T-helper 2 cell (primary cell): ENCODE data around the gene ZMIZ1.
A peak's percentile ranks its signal among the peaks of the same experiment; 100 is the strongest.

Source experiments
- DNase-seq, 5 experiments: peaks; one replicate each; pipeline versions ENCODE4 v3.0.0 to v3.0.0-alpha.2; 2012 to 2022

Gene ZMIZ1

DNA sequence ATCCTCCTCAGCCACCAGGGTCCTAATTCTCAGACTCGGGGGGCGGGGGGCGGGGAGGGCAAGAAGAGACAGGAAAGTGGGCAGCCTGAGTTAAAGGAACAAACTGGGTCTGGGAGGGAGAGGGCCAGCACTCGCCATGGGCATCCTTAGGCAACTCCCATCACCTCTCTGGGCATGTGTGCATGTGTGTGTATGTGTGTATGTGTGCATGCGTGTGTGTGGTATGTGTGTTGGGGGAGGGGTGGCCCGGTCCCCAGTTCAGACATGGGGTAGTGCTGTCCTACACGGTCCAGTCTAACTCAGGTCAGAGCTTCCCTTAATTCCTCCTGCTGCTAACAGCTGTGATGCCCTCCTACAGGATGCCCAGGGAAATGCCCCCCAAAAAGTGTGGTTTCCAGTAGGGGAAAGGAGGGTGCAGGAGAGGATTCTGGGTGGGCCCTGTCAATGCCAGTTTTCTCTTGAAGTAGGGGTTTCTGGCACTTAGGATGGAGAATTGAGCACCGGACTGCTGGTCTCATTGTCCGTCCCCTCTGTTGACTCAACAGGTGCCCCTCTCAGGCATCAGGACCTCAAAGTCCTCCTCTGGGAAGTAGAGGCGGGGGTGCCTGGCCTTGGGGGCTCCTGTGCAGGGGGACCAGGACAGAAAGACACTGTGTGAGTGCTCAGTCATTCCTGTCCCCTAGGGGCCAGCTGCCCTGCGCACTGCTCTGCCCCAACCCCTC is 15.1 kb upstream of the ZMIZ1 start:
- DNase-seq, result no peak

DNA sequence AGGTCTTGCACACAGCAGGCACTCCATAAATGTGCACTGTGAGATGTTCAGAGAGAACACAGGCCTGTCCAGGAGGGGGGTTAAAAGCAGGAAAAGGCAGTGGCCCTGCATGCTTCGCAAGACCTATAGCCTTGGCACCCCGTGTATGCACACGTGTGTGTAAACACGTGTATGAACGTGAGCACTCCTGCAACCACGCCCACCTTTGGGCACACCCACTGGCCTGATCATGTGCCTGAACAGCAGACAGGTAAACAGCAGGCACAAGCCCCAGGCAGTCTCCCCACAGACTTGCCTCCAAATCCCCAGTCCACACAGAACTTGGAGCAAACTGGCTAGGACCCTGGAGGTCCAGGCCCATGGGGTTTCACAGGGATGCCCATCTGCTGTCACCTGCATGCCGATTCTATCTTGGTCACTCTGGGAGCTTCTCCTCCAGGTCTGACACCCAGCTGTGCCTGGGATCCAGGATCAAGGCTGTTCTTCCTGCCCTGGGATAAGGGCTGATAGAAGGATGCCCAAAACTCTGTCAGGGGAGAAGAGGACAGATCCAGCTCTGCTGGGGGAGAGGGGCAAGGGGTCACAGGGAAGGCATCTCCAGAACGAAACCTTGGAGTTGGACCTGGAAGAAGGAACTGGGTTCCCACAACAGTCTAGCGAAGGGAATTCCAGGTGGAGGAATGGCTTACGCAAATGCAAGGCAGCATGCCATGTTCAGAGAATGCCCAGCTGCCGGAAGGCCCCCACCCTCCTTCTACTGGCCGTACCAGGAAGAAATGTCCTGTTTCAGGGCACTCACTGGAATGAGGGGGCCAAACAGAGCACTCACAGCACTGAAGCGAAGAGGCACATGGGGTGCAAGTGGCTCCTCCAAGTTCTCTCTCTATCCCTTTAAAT is 14.3 kb upstream of the ZMIZ1 start:
- no peak for DNase-seq

DNA sequence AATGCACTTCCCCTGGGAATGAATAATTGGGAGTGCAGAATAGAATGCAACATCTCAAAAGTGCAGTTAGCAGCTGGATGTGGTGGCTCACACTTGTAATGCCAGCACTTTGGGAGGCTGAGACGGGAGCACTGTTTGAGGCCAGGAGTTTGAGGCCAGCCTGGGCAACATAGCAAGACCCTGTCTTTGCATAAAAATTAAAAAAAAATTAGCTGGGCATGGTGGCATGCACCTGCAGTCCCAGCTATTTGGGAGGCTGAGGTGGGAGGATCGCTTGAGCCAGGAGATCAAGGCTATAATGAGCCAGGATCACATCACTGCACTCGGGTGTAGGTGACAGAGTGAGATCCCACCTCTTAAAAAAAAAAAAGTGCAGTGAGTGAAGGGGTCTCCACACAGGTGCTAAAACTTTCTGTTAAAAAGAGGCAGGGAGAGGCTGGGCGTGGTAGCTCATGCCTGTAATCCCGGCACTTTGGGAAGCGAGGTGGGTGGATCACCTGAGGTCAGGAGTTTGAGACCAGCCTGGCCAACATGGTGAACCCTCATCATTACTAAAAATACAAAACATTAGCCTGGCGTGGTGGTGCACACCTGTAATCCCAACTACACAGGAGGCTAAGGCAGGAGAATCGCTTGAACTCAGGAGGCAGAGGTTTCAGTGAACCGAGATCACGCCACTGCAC is 13.5 kb upstream of the ZMIZ1 start:
- no peak for DNase-seq

DNA sequence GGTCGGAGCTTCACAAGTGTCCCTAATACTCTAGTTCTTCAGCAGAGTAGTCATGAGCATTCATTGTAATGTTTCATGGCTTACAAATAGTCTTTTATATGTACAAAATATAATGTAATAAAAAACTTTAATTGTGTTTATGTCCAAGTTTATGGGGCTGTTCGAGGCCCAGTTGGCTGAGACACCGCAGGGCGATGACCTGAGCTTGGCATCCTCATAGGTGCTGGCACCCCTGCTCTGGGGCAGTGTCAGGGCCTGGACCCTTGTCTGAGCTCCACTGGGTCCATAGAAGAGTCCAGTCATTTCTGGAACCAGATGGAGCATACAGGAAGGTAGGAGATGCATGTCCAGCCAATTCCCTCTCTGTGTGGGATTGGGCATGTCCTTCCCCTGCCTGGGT is 12.9 kb upstream of the ZMIZ1 start:
- no peak for DNase-seq

DNA sequence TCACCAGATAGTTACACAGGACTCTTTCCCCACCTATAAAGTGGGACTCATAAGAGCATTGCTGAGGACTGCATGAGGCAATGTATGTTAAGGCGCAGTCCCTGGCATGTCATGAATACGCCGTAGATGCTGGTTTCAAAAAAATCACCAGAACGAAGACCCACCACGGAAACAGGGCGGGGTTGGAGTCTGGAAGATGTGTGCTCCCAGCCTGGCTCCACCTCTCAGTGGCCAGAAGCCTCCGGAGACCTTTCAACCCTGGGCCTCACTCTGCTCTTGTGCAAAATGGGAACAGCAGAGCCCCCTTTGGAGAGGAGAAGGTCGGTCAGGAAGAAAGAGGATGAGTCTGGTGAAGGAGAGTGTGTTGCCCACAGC is 12.4 kb upstream of the ZMIZ1 start:
- DNase-seq, result no peak

DNA sequence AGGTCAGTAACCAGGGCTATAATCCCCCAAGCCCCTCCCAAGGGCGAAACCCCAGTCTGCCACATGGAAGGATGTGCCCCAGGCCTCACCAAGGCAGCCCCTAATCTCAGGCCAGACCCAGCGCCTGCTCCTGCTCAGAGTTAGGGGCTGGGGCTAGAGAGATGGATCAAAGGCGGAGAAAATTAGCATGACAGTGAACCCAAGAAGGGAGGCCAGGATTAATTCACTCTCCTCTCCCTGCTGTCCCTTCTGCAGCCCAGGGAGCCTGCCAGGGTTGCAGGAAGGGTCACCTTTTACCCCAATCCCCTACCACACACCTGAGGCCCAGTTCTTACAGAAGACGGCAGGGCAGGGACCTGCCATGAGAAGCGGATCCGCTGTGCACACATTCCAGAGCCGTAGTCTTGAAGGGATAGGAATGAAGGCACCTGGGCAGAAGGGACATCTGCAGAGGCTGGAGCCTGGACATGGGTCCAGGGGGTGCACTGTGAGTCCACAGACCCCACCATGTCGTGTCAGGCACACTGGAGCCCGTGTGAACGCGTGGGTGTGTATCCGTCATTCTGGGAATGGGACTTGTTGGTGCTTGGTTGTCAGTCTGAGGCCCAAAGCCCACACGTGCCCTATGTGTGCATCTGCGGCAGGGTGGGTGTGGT is 11.9 kb upstream of the ZMIZ1 start:
- no peak for DNase-seq

DNA sequence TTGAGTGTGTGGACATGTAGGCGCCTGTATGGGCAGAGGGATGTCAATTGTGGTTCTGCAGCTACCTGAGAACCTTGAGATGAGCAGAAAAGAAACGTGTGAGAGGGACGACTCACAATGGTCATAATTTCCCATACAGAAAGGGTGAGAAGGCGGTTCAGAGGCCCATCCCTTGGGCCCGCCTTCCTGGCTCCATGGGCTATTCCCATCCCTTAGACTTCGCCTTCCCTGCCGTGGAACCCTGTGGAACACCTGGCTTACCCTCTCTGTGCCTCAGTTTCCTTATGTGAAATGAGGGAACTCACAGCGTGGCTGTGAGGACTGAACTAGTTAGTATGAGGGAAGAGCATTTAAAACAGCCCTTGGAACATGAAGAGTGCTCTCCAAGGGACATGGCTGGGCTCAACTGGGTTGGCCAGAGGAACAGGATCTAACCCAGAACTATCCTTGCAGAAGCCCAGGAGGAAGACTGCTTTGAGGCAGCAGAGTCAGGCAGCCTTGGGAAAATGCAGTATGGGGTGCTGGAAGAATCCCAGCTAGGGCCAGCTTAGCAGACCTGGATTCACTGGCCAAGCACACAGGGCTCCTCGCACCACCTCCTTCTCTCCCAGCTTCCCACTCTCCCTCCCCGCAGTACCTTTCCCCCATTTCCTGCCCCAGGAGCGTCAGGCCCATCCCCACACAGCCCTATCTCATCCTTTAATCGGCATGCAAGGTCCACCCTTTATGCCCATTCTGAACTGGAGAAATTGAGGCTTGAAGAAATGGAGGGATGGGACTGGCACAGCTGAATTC is 11.1 kb upstream of the ZMIZ1 start:
- no peak for DNase-seq

DNA sequence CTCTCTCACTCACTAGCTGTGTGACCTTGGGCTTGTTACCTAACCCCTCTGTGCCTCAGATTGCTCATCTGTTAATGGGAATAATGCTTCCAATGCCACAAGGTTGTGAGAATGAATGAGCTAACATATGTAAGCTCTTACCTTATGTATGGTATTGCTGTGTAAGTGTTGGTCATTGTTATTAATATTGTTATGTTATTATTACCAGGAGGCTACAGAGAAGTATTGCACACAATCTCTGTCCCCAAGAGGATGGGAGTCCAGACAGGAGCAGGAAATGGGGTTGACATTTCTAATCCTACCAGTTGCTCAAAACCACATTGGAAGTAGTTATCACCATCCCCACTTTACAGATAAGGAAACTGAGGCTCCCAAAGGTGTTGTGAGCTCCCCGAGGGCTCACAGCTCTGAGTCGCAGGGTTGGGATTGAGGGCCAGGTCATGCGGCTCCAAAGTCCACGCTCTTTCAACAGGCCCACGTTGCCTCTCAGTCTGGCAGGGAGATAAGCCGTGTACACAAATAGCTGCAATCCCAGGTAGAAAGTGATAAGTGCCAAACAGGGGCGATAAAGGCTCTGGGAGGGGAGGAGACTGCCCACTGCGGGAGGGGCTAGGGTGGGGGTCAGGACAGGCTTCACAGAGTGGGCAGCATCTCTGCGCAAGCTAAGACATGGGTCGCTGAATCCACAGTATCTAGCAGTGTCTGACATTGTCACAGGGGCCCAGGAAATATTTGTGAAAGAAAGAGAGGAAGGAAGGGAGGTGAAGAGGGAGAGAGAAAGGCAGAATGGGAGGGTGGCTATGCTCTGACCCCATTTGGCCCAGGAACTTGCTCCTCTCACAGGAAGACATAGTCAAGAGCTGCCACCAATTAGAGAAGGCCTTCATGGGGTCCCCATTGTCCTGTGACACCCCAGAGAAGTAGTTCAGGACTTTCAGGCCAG is 9.6 kb upstream of the ZMIZ1 start:
- DNase-seq, result no peak

DNA sequence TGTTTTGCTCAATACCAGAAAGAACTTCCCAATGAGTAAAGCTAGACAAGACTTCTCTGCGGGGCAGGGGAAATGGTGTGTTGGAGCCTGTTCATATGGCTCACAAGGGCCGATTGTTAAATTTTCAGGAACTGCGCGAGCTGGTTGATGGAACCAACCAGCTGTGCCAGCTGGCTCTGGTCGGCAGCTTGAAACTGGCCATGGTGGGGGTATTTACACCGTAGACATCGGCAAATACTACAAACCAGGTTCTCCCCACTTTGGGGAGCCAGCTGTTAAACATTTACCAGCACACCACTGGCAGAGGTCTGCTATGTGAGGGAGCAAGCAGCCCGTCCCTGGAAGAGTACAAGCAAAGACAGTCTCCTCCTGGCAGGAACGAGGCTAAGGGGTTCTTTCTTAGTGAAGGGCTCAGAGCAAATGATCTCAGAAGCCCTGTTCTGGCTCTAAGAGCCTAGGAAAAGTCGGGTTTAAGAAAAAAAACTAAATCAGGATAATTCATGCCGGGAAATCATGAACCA is 8.8 kb upstream of the ZMIZ1 start:
- DNase-seq, result no peak

DNA sequence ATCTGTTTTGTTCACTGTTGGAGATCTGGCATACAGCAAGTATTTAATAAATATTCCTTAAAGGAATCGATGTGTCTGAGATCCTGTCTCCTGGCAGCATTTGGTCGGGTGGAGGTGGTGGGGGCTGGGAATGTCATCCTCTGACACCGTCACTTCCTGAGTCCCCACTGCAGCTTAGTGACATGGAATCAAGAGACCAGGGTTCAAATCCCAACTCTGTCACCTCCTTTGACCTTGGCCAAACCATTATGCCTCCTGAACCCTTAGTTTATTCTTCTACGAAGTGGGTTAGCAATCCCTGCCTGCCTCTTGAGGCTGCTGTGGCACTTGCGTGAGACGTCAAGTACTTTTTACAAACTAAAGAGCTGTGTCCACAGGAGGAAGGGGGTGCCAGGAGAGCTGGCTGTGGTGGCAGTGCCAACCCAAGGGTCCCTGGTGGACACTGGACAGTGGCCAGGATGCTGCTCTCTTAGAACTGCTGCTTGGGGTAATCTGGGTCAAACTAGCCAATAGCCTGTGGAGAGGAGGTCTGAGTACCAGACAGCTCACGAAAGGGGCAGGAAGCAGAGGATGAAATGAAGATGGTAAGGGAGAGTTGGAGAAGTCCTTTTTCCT is 8.0 kb upstream of the ZMIZ1 start:
- DNase-seq, result no peak

DNA sequence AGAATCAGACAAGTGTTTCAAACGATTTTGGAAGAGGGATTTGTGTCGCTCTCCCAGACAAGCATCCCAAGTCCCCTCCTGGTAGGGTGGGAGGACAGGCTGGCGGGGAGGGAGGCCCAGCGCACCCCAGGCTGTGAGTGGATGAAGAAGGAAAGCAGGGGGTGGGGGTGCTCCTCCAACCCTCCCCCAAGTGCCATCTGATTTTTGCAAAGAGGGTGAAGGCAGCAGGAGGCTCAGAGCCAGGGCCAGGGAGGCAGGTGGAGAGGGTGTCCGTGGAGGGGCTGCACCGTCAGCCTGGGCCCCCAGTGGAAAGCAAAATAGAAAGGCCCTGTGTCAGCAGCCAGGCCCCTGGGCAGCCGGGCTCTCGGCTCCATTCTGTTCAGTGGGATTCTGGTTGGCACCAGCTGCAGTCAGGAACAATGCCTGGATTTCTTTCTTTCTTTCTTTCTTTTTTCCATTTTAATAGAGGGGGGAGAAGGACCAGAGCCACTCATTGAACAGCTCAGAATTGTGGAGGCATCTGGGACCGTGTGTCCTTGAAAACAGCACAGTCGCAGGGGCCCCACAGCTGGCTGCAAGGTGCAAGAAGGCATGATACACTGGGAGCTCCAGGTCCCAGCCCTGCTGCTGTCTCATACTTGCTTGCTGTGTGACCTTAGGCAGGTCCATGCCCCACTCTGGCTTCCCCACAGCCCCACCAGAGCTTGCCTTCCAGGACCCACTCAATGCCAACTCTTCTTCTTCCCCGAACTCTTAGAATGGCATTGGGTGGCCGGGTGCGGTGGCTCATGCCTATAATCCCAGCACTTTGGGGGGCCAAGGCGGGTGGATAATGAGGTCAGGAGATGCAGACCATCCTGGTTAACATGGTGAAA is 7.1 kb upstream of the ZMIZ1 start:
- no peak for DNase-seq

DNA sequence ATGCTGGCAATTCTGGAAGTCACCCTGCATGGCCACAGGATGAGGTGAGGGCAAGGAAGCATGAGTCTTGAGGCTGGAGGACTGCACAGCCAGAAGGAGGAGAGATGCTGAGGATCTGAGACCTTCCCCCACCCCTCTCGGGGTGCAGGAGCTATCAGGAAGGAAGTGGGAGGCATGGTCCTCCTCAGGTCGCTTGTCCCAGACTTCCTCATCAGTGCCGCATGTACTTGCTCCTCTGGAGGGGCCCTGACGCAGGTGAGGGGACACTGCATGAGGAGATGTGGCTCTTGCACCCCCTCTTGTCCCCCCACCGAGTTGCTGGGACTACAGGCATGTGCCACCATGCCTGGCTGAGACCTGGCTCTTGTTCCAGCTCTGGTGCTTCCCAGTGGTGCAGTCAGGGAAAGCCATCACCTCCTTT is 5.7 kb upstream of the ZMIZ1 start:
- no peak for DNase-seq

DNA sequence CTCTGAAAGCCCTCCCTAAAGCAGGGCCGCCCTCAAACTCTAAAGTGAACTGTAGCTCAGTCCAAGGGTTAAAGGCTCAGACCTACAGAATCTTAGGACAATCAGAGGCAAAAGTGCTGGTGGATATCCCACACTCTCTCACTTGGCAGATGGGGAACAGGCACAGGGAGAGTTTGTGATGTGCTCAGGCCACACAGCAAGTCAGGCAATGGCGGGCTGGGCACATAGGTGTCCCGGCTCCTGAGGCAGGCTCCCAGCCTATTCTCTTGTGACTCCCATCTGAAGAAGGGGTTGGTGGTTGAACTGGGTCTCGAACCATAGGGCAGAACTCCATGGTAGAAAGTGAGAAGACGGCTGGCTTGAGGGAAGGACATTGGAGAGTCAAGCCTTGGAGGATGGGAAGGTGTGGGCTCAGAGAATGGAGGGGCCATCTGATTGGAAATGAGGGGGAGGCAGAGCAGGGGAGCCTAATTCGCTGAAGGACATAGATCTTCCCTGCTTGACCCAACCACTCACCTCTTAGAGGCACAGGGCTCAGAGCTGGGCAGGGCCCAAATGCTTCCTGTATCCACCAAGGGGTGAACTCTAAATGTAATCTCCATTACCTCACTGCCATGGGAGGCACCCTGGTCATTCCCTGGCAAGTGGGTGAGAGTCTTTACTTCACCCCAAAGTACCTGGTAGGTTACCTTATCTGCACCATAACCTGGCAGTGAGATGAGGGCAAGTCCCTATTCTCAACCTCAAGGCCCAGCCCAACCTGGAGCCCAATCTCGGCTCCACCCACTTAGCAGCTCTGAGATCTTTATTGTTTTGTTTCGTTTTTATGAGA is 4.9 kb upstream of the ZMIZ1 start:
- DNase-seq, result peak in 2 of 5 experiments; percentile 6 to 49

DNA sequence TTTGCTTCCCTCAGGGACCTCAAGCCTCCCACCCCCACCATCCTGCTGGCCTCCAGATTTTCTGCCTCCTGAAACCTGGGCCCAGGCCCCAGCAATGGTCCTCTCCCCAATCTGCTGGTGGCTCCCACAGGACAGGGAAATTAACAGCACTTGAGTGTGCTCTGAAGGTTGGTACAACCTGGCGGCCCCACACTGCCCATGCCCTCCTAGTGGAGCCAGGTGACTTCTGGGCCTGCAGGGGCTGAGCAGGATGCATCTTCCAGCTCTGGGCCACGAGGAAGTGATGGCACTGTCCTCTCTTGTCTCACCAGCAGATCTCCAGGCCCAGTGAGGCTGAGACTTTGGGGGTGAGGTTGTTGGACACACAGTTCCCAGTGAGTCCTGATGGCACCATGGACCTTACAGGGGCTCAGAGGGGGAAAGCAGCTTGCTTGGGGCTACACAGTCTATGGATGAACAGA is 3.6 kb upstream of the ZMIZ1 start:
- no peak for DNase-seq

DNA sequence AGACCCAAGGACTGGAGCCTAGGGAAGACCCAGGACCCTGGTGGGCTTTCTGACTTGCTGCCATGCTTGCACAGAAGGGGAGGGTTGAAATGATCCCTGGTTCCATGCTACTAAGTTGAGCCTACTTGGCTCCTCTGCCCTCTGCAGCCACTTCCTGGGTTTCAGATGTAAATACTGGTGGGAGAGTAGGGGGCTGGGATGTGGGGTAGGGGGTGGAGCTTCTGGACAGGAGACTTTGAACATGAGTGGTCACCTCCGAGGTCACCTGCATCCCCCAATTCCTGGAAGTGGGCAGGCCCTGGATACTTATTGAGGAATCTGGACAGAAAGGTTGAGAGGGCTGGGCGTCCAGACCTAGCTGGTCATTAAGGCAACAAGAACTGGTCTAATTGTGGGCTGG is 2.9 kb upstream of the ZMIZ1 start:
- DNase-seq, result no peak

DNA sequence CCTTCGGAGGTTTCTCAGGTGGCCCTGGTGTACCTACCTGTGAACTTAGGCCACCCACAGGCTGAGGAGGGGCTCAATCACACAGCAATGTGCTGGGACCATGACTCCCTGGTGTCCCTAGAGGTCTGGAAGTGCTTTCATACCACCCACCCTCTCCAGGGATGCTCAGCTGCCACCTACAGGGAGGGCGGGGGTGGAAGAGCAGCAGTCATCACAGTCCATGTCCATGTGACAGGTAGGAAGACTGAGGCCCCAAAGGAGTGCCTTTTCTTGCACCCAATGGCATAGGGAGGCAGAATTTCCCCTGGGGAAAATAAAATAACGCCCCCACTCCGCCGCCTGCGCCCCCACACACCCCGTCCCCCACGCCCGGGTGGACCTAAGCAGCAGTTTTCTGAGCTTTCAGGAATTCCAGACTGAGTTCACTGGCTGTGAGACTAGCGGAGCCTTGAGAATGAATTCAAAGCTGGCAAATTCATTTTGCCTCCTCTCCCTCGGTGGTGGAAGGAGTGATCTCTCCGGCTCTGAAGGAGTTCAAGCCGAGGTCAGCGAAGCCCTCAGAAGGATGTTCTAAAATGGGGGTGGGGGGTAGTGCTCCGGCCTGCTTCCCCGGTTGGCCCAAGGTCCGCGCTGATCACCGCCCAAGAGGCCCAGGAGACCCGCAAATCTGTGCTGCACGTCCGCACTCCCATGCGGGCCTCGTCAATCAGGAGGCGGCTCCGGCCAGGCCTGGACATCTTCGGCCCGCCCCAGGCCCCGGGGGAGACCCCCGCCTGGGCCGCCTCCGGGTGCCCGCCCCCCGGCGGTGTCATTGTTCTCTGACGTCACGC is 2.1 kb upstream of the ZMIZ1 start:
- DNase-seq, result peak in 2 of 5 experiments; percentile 7 to 27
